Mammary epithelial cell (primary cell): ENCODE results near the gene SLC38A1.

Experiments used
- CTCF ChIP-seq, 2 donors: IDR thresholded peaks in 1 of 2; conservative IDR thresholded peaks in 1 of 2; 2 replicates each; pipeline ENCODE4 v1.5.1; 2011 to 2012; ENCODE audit warnings: inconsistent platforms in 2 of 2, low read length in 2 of 2, mild to moderate bottlenecking in 2 of 2, control low read depth in 1 of 2, low read depth in 1 of 2; ENCODE audit not compliant: insufficient read depth in 1 of 2; ENCODE audit errors: extremely low read depth in 1 of 2
- EZH2 ChIP-seq: IDR thresholded peaks from 2 replicates; pipeline ENCODE4 v1.6.1; 2012; ENCODE audit warnings: low read length, inconsistent platforms, borderline replicate concordance

GRCh38 chr12:46174061-46174662 is 94.7 kb downstream of the SLC38A1 start:
- TF ChIP-seq CTCF (conservative IDR thresholded peaks at IDR 0.05 in 1 of 2, IDR thresholded peaks at IDR 0.05 in 1 of 2; ENCODE audit: extremely low read depth in 1 of 2, insufficient read depth in 1 of 2, low read depth in 1 of 2, low read length in 2 of 2) (no peak), EZH2 (no peak)
